SK-N-SH (cell line): ENCODE data around the gene PROM1.

Source experiments
- CTCF ChIP-seq: fragments of 200-600 bp; sonication (generic); IDR thresholded peaks from 2 replicates; pipeline ENCODE4 v1.6.1; 2017; ENCODE audit warnings: antibody characterized with exemption, mild to moderate bottlenecking, moderate library complexity
- EP300 ChIP-seq, 2 experiments: IDR thresholded peaks; 2 replicates each; pipeline versions ENCODE4 v1.4.0 to v1.6.1; 2012; ENCODE audit warnings: borderline replicate concordance in 1 of 2, low read depth in 1 of 2, low read length in 1 of 2
- GABPA ChIP-seq: IDR thresholded peaks from 2 replicates; pipeline ENCODE4 v1.4.0; 2012; ENCODE audit warnings: low read depth, mild to moderate bottlenecking
- JUND ChIP-seq: IDR thresholded peaks from 2 replicates; pipeline ENCODE4 v1.4.0; 2012
- MXI1 ChIP-seq: IDR thresholded peaks from 2 replicates; pipeline ENCODE4 v1.6.1; 2012; ENCODE audit warnings: mild to moderate bottlenecking, low read depth, low read length, improper control_type of control experiment
- TAF1 ChIP-seq: IDR thresholded peaks from 2 replicates; pipeline ENCODE4 v1.6.1; 2012; ENCODE audit warnings: low read depth, mild to moderate bottlenecking, low read length, moderate library complexity, borderline replicate concordance
- YY1 ChIP-seq: IDR thresholded peaks from 2 replicates; pipeline ENCODE4 v1.4.0; 2012; ENCODE audit warnings: low read depth, mild to moderate bottlenecking
- TF ChIP-seq, protein P1 (sequence below): IDR thresholded peaks from 2 replicates; pipeline ENCODE4; 2012

DNA sequence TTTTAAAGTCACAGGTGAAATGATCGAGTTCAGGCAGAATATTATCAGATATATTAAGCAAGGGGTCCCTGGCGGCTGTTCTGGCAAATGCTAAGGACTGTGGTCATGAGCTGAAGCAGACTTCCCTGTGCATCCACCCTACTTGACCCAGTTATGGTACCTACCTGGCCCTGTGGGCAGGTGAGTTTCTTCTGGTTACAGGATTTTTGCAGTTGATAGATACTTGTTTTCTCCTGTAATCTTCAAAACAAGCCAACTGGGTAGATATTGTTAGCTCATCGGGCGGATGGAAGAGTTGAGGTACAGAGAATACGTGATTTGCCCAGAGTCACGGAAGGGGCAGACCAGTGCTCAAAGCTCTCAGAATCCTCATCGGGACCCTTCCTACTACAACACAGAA lies 18.5 kb upstream of the PROM1 start:
- TF ChIP-seq YY1 (no peak), GABPA (no peak), TAF1 (no peak), CTCF (no peak), MXI1 (no peak), EP300 (IDR thresholded peaks at IDR 0.05; ENCODE audit: borderline replicate concordance in 1 of 2, low read depth in 1 of 2, low read length in 1 of 2) (no peak), JUND (no peak)
- TF ChIP-seq, protein P1, sequence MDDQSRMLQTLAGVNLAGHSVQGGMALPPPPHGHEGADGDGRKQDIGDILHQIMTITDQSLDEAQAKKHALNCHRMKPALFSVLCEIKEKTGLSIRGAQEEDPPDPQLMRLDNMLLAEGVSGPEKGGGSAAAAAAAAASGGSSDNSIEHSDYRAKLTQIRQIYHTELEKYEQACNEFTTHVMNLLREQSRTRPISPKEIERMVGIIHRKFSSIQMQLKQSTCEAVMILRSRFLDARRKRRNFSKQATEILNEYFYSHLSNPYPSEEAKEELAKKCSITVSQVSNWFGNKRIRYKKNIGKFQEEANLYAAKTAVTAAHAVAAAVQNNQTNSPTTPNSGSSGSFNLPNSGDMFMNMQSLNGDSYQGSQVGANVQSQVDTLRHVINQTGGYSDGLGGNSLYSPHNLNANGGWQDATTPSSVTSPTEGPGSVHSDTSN, result no peak
